ENCODE data around the gene GAPVD1. TPM values are rescaled to one million over a fixed set of nuclear protein-coding genes. Genes with fewer than 3 reads are reported as not detected.

Gene GAPVD1
- total RNA-seq, 1 experiment from 2014 or later, result 39.5 TPM

DNA sequence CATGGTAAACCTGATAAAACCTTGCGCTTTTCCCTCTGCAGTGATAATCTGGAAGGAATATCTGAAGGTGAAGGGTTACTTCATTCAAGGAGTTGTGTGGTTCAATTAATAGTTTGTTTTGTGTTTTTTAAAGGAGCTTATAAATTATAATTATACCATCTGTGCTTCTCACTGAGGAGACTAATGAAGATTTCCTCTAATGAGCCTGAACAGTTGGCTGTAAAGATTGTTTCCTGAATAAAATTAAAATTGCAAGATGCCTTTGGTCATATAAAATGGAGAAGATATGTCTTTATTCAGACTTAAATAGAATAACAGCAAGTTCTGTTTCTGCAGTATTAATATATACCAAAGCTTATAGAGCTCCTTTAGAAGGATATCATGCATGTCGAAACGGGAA lies 59.9 kb downstream of the GAPVD1 start:
- H3K4me1 Mint-ChIP-seq, result no peaks in the 10 kb centered on the region
- H3K14ac ChIP-seq (ENCODE audit: insufficient read depth, low read length), result no peak overlapping the region
- no peak overlapping the region for H4K5ac ChIP-seq (ENCODE audit: insufficient read length, low read depth, low read length)
- H3K4me2 ChIP-seq (ENCODE audit: insufficient read depth, insufficient read length, low read length), result no peak overlapping the region
- no CpG with 5 or more reads among the region's 3 CpGs for WGBS (ENCODE audit: extremely low coverage, insufficient read length, low lambda C conversion rate)
- H3K9me3 ChIP-seq (ENCODE audit: control insufficient read depth, low read depth, low read length), result no peaks in the 10 kb centered on the region
- no peak overlapping the region for H3K9ac ChIP-seq (ENCODE audit: extremely low read depth, insufficient read length, low read length)
- H3K4me3 Mint-ChIP-seq, result no peak overlapping the region
- H3K27me3 ChIP-seq (ENCODE audit: insufficient read depth, low read length), result no peaks in the 10 kb centered on the region
- H3K27me3 Mint-ChIP-seq (ENCODE audit: low read depth), result no peaks in the 10 kb centered on the region
- no peak overlapping the region for H2AFZ ChIP-seq (ENCODE audit: low read length)
- no peaks in the 10 kb centered on the region for H3K9me3 Mint-ChIP-seq
- no peak overlapping the region for H3K23ac ChIP-seq (ENCODE audit: insufficient read length, low read depth, low read length)
- H2BK15ac ChIP-seq (ENCODE audit: low read depth, low read length), result no peak overlapping the region
- no peak overlapping the region for H3K27ac Mint-ChIP-seq
- H3K27ac ChIP-seq (ENCODE audit: insufficient read length, low read depth, low read length), result no peak overlapping the region
- no peak overlapping the region for H2BK120ac ChIP-seq (ENCODE audit: low read depth, low read length, poor library complexity, severe bottlenecking)
- TF ChIP-seq, protein P1, sequence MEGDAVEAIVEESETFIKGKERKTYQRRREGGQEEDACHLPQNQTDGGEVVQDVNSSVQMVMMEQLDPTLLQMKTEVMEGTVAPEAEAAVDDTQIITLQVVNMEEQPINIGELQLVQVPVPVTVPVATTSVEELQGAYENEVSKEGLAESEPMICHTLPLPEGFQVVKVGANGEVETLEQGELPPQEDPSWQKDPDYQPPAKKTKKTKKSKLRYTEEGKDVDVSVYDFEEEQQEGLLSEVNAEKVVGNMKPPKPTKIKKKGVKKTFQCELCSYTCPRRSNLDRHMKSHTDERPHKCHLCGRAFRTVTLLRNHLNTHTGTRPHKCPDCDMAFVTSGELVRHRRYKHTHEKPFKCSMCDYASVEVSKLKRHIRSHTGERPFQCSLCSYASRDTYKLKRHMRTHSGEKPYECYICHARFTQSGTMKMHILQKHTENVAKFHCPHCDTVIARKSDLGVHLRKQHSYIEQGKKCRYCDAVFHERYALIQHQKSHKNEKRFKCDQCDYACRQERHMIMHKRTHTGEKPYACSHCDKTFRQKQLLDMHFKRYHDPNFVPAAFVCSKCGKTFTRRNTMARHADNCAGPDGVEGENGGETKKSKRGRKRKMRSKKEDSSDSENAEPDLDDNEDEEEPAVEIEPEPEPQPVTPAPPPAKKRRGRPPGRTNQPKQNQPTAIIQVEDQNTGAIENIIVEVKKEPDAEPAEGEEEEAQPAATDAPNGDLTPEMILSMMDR (conservative IDR thresholded peaks at IDR 0.05), result no peak
- no peaks in the 10 kb centered on the region for H3K23me2 ChIP-seq (ENCODE audit: insufficient read length, low read depth, low read length, poor library complexity, severe bottlenecking)
- H3T11ph ChIP-seq (ENCODE audit: low read length), result no peak overlapping the region
- no peaks in the 10 kb centered on the region for H3K79me1 ChIP-seq (ENCODE audit: insufficient read depth, low read depth, low read length, poor library complexity, severe bottlenecking)
- H2BK12ac ChIP-seq (ENCODE audit: insufficient read length, low read depth, low read length), result no peak overlapping the region
- no peak for DNase-seq
- H2AK5ac ChIP-seq (ENCODE audit: insufficient read length, low read length), result no peak overlapping the region
- H2BK20ac ChIP-seq (ENCODE audit: low read depth, low read length, poor library complexity, severe bottlenecking), result no peak overlapping the region
- no peak overlapping the region for H4K8ac ChIP-seq (replicated peaks; ENCODE audit: insufficient read length, low read depth, low read length)
- H3K56ac ChIP-seq (ENCODE audit: insufficient read length, low read depth, low read length), result no peak overlapping the region
- H3K18ac ChIP-seq (ENCODE audit: insufficient read length, low read depth, low read length), result no peak overlapping the region
- H4K20me1 ChIP-seq (ENCODE audit: control insufficient read depth, insufficient read depth, insufficient read length), result no peaks in the 10 kb centered on the region
- H3K4ac ChIP-seq (ENCODE audit: low read depth, low read length), result no peak overlapping the region
- H3K36me3 Mint-ChIP-seq (ENCODE audit: insufficient read depth in 1 of 3, low read depth in 3 of 3), result peaks cover 8 to 44% (median 40%) of the 10 kb centered on the region in 3 experiments; a peak in 6 of 7 replicates
- no peak overlapping the region for H4K91ac ChIP-seq (ENCODE audit: insufficient read length, low read depth, low read length)
- no peaks in the 10 kb centered on the region; the same call in 1 of the 2 replicates for H3K4me1 ChIP-seq (ENCODE audit: insufficient read depth, low read length)
- H3K79me2 ChIP-seq (ENCODE audit: insufficient read depth, low read length), result no peaks in the 10 kb centered on the region
- no peak overlapping the region for H2BK5ac ChIP-seq (ENCODE audit: insufficient read length, low read length)

Data from H9 (cell line).